Measurements from ENCODE around the gene ENKD1.
A peak's percentile ranks its signal among the peaks of the same experiment; 100 is the strongest.

Gene ENKD1

DNA sequence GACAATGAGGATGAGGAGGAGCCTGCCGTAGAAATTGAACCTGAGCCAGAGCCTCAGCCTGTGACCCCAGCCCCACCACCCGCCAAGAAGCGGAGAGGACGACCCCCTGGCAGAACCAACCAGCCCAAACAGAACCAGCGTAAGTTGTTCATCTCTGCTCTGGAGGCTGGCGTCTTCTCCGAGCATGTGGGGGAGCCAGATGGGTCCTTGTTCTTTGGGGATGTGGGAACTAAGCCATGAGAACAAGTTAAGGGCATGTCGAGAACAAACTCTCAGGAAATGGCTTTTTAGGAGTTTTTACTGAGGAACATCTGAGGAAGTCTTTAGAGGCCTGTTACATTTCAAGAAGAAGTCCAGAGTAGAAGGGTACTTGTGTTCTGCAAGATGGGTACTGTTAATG lies 29.8 kb downstream of the ENKD1 start:
- TF ChIP-seq, protein P1, sequence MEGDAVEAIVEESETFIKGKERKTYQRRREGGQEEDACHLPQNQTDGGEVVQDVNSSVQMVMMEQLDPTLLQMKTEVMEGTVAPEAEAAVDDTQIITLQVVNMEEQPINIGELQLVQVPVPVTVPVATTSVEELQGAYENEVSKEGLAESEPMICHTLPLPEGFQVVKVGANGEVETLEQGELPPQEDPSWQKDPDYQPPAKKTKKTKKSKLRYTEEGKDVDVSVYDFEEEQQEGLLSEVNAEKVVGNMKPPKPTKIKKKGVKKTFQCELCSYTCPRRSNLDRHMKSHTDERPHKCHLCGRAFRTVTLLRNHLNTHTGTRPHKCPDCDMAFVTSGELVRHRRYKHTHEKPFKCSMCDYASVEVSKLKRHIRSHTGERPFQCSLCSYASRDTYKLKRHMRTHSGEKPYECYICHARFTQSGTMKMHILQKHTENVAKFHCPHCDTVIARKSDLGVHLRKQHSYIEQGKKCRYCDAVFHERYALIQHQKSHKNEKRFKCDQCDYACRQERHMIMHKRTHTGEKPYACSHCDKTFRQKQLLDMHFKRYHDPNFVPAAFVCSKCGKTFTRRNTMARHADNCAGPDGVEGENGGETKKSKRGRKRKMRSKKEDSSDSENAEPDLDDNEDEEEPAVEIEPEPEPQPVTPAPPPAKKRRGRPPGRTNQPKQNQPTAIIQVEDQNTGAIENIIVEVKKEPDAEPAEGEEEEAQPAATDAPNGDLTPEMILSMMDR (IDR thresholded peaks at IDR 0.05; ENCODE audit: insufficient read depth, low read depth, low read length, missing control alignments): no peak
- no peak overlapping the region for H3K4me3 ChIP-seq (ENCODE audit: low read length)
- no peak for DNase-seq (ENCODE audit: low read depth)

DNA sequence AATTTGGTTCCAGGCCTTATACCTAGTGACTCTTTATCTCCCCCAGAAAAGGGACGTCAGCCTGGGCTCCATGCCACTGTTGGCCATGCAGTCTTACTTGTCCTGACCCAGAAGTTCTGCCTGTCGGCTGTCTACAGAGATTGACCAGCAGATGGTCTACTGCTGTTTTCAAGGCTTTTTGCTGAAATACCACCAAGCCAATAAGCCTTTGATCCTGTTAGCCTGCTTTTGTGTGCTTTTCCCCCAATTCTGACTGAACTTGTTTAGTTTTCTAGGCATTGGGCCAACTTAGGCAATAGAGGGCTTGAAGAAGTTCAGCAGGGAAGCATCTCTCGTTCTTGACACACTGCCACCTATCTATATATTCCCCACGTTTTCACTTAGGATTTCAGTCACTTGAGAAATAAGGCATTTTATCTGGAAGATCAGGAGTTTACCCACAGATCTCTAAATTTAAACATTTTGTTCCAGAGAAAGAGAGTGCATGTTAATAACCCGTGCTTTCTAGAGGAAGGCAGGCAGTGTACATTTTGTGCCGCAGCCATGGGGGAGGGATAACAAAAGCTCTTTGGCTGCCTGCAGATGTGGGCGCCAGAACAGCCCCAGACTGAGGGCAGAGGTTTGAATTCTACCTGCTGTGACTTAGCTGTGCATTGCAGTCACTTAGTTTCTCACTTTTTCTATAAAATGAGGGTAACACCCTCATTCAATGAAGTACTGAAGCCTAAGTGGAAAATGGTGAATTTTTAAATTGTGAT lies 34.0 kb downstream of the ENKD1 start:
- DNase-seq (ENCODE audit: low read depth): peak; percentile 34

DNA sequence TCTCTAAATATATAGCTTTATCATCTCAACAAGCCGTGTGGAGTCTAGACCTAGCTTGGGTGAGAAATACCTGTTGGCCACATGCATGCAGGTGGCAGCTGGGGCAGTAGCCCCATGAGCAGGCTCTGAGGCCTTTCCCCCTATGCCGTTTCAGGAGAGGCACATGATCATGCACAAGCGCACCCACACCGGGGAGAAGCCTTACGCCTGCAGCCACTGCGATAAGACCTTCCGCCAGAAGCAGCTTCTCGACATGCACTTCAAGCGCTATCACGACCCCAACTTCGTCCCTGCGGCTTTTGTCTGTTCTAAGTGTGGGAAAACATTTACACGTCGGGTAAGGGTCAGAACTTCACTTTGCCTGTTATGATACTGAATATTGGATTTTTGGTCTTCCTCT lies 38.3 kb downstream of the ENKD1 start:
- no peak overlapping the region for H3K4me3 ChIP-seq (ENCODE audit: low read length)
- TF ChIP-seq, protein P1 (IDR thresholded peaks at IDR 0.05; ENCODE audit: insufficient read depth, low read depth, low read length, missing control alignments): no peak
- no peak for DNase-seq (ENCODE audit: low read depth)

More for the DNA sequence above, 34.0 kb downstream of the ENKD1 start:
- TF ChIP-seq, protein P1 (IDR thresholded peaks at IDR 0.05; ENCODE audit: insufficient read depth, low read depth, low read length, missing control alignments): no peak
- H3K4me3 ChIP-seq (ENCODE audit: low read length): no peak overlapping the region

DNA sequence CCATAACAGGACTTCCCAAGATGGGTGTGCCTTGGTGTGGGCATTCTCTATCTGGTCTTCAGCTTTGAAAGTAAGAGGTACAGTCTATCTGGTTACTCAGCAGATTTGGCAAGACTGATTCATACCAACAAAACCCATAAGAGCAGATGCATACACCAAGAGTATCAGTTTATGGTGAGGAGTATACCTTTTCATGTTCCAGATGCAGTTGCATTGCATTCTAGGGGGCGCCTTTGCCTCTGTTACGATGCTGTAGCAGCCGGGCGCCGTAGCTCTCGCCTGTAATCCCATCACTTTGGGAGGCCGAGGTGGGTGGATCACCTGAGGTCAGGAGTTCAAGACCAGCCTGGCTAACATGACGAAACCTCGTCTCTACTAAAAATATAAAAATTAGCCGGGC lies 52.7 kb downstream of the ENKD1 start:
- DNase-seq (ENCODE audit: low read depth): peak; percentile 23
- no peak overlapping the region for H3K4me3 ChIP-seq (ENCODE audit: low read length)
- TF ChIP-seq, protein P1 (IDR thresholded peaks at IDR 0.05; ENCODE audit: insufficient read depth, low read depth, low read length, missing control alignments): no peak

Data from epithelial cell of esophagus (primary cell).